D341Med (cell line): ENCODE data around the gene EML6.
A peak's percentile ranks its signal among the peaks of the same experiment; 100 is the strongest.
"Not testable (repeated sequence)": the region's sequence is repeated elsewhere in the genome, so short reads cannot be mapped to it uniquely, and the experiment has no call there.

Experiments
- DNase-seq: peaks from one replicate; pipeline ENCODE4 v3.0.0; 2012; ENCODE audit warnings: low spot score

EML6 gene

GRCh38 chr2:54850171-54851122 lies 127.0 kb downstream of the EML6 start:
- DNase-seq, result no peak

- no peak for DNase-seq
These were observed 130.3 kb downstream of the EML6 start for GRCh38 chr2:54853616-54854310.

GRCh38 chr2:54855434-54855833 lies 132.0 kb downstream of the EML6 start:
- no peak for DNase-seq

GRCh38 chr2:54858021-54858681 lies 134.7 kb downstream of the EML6 start:
- DNase-seq, result no peak

GRCh38 chr2:54859416-54859815 lies 136.0 kb downstream of the EML6 start:
- no peak for DNase-seq

- no peak for DNase-seq
These were observed 136.7 kb downstream of the EML6 start for GRCh38 chr2:54859997-54860701.

GRCh38 chr2:54862229-54862628 lies 138.8 kb downstream of the EML6 start:
- no peak for DNase-seq

- DNase-seq, result no peak
These were observed 139.3 kb downstream of the EML6 start for GRCh38 chr2:54862742-54863141.

GRCh38 chr2:54863660-54864059 lies 140.2 kb downstream of the EML6 start:
- DNase-seq, result no peak

GRCh38 chr2:54864096-54864495 lies 140.6 kb downstream of the EML6 start:
- DNase-seq, result no peak

- DNase-seq, result no peak
These were observed 141.3 kb downstream of the EML6 start for GRCh38 chr2:54864727-54865126.

GRCh38 chr2:54866179-54866578 lies 142.7 kb downstream of the EML6 start:
- no peak for DNase-seq

GRCh38 chr2:54866868-54867267 lies 143.4 kb downstream of the EML6 start:
- no peak for DNase-seq

GRCh38 chr2:54867457-54867856 lies 144.0 kb downstream of the EML6 start:
- DNase-seq, result no peak

GRCh38 chr2:54871457-54872107 lies 148.1 kb downstream of the EML6 start:
- peak; percentile 44 for DNase-seq

GRCh38 chr2:54872780-54873179 lies 149.3 kb downstream of the EML6 start:
- no peak for DNase-seq

- not testable (repeated sequence) for DNase-seq
These were observed 149.8 kb downstream of the EML6 start for GRCh38 chr2:54873236-54873635.

GRCh38 chr2:54876764-54877163 lies 153.3 kb downstream of the EML6 start:
- no peak for DNase-seq

GRCh38 chr2:54878182-54878581 lies 154.7 kb downstream of the EML6 start:
- no peak for DNase-seq

- no peak for DNase-seq
These were observed 155.6 kb downstream of the EML6 start for GRCh38 chr2:54879032-54879431.

- DNase-seq, result peak; percentile 70
These were observed 156.3 kb downstream of the EML6 start for GRCh38 chr2:54879598-54880332.
